SKM-1 treated with dmso at 0.1 percent for 144 hours (cell line): ENCODE data around the gene GREB1.

Experiments
- DNase-seq: peaks from one replicate; lab custom pipeline; 2025; ENCODE audit not compliant: unreplicated experiment; lab: John Stamatoyannopoulos, UW

GREB1 gene

GRCh38 chr2:11629851-11630250 lies 96.0 kb downstream of the GREB1 start:
- DNase-seq, result no peak

DNA sequence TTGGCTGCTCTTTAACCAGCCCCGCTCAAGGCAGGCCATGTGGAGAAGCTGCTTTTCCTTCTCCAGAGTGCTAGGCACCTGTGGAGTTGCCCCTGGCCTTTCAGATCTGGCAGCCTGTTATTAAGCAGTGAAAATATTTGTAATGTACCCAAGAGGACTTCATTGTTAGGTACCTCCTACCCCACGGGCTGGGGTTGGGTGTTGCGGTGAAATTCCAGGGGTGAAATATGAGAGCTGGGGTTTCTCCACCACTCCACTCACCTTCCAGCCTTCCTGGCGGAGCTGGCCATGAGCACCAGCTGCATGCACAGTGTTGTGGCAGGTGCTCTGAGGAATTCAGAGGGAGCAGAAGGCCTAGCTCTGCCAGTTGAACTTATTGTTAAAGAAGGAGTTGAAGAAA lies 97.0 kb downstream of the GREB1 start:
- DNase-seq, result no peak

- no peak for DNase-seq
Observed at GRCh38 chr2:11631462-11631861, 97.6 kb downstream of the GREB1 start.

- DNase-seq, result no peak
Observed at GRCh38 chr2:11633923-11634478, 100.2 kb downstream of the GREB1 start.

GRCh38 chr2:11634584-11634983 lies 100.7 kb downstream of the GREB1 start:
- no peak for DNase-seq

- DNase-seq, result no peak
Observed at GRCh38 chr2:11635141-11635540, 101.3 kb downstream of the GREB1 start.

- DNase-seq, result no peak
Observed at GRCh38 chr2:11636593-11637295, 102.9 kb downstream of the GREB1 start.

- no peak for DNase-seq
Observed at GRCh38 chr2:11637546-11637945, 103.7 kb downstream of the GREB1 start.

- DNase-seq, result no peak
Observed at GRCh38 chr2:11639503-11639902, 105.7 kb downstream of the GREB1 start.

GRCh38 chr2:11640132-11640531 lies 106.3 kb downstream of the GREB1 start:
- DNase-seq, result no peak

DNA sequence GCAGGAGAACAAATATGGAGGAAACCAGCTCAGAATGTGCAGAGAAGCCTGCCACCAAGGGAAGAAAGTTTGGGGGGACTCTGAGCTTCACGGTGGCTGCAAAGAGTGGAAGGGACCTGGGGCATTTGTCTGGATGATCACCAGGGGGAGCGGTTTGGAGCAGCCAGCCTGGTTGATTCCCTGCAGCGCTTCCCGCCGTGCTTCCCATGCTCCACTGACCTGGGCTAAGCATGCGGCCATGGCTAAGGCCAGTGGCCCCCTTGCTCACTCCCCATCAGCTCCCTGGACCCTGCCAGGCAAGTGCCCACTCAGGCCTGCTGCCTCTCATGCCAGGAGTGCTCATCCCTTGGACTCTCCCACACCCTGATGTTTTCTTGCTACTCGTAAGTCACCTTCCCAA lies 109.1 kb downstream of the GREB1 start:
- no peak for DNase-seq

DNA sequence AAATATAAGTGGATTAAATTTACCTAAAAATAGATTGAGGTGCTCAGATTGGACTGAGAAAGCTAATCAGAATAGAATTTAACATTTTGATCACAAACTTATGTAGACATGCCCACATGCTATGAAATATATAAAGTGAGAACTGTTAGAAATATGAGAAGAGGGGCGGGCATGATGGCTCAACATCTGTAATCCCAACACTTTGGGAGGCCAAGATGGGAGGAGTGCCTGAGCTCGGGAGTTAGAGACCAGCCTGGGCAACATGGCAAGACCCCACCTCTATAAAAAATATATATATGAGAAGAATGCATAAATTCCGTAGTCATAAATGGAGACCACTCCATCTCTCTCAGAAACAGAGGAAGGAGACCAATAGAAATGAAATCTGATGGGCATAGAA lies 110.4 kb downstream of the GREB1 start:
- DNase-seq, result no peak

DNA sequence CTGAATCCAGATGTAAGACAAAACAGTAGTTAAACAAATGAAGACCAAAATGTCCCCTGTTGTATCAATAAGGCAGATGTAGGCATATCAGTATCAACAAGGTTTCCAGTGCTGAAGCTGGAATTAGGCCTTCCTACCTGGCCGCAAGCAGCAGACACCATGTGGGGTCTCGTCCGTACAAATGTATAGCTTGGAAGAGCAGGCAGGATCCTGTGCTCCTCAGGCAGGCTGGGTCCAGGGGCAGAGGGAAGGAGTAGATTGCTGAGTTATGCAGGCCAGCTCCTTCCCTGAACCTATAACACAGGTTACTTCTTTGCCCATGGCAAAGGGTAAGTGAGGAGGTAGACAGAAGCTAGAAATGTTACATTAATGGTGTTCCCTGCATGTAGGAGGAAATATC lies 112.7 kb downstream of the GREB1 start:
- no peak for DNase-seq

- no peak for DNase-seq
Observed at GRCh38 chr2:11647834-11648600, 114.2 kb downstream of the GREB1 start.

DNA sequence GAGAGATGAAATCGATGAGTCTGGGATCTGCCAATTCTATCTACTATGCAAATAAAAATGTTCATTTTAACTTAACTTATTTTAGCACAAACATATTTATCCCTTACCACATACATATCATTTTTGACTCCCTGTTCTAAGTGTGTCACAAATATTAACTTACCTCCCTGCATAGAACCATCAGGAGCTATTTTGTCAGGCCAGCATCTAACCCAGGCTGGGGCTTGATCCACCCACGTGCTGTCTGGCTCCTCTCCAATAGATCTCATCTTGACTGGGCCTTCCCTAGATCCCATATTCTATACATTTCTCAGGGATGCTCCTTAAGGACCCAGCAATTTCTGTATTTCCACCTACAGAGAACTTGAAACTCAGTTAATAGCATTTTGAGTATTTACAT lies 115.2 kb downstream of the GREB1 start:
- DNase-seq, result no peak

DNA sequence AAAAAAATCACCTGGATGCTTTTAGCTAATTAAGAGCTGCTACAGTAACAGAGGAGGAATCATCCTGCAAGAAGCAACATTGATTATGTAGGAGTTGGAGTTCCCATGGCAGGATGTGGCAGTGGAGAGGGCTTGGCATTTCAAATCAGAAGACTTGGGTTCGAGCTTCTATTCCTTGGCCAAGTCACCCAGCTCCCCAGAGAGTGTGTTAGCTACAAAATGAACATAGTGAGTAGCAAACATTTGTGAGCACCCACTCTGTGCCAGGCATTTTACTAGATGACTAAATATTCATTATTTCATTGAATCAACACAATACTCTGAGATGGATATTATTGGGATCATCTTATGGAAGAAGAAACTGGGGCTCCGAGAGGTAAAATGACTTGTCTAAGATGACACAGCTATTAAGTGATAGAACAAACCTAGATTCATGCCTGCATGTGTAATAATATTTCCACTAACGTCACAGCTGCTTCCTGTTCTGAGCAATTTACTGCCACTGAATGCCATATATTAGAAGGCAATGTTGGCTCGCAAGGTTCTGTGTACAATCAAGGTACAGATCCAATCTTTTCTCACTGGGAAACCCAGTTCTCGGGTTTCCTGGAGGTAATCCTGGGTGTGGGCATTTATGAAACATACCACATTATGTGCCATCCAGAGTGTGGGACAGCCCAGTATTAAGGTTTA lies 118.2 kb downstream of the GREB1 start:
- no peak for DNase-seq

DNA sequence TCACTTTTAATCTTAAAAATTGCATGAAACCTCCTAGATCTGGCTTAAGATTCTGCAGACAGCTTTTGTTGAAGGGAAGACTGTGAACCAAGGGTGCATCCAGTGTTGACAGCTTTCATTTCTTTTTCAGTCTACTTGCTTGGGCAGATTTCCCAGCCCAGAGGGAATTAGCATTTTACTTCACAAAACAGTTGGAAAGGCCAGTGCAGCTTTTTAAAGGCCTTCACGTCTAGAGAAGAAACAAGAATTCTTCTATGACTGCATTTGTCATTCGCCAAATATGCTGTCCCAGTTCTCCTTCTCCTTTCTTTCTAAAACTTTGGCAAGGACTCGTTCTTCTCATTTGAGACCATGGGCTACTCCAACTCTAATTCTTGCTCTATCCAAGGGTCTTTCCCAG lies 118.7 kb downstream of the GREB1 start:
- no peak for DNase-seq

GRCh38 chr2:11655495-11655894 lies 121.7 kb downstream of the GREB1 start:
- DNase-seq, result no peak

DNA sequence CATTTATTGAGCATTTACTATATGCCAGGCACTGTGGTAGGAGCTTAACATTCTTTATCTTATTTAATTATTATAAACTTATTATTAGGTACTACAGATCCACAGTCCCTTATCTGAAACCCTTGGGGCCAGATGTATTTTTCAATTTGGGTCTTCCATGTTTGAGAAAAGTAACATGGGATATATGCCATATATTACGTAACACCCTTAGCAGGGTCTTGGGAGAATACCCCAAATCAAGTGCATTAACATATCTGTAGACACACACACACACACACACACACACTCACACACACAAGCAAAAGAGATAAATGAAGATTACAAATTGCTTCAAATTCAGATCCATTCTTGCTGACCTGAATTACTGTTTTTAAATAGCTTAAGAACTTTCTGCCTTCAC lies 122.4 kb downstream of the GREB1 start:
- DNase-seq, result no peak

- DNase-seq, result no peak
Observed at GRCh38 chr2:11656671-11657101, 122.8 kb downstream of the GREB1 start.

GRCh38 chr2:11657195-11657594 lies 123.3 kb downstream of the GREB1 start:
- DNase-seq, result no peak

DNA sequence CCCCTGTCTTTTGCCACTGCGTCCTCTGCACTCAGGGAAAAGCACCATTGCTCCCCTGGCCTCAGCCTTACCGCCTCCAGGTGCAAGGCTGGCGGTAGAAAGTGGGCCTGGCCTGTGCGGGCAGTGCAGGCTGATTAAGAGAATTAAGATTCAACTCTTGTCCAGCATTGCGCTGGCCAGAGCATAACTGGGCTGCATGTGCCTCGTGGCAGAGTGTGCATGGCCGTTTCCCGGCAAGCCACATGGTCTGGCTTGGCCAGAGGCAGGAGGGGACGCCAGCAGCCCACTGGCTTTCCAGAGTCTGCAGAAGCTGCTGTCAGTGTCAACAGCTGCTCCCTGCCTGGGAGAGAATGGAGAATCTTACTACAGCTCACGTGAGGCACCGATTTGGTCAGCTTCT lies 123.8 kb downstream of the GREB1 start:
- no peak for DNase-seq
